Activated naive CD4-positive, alpha-beta T cell treated with anti-CD3 and anti-CD28 coated beads, Interleukin-2, amount 10 ng/mL, durations not matched to agents 7 days and 5 days (primary cell): ENCODE results near the gene NDST1.
"Not testable (repeated sequence)": the region's sequence is repeated elsewhere in the genome, so short reads cannot be mapped to it uniquely, and the experiment has no call there.

Experiments used
- CTCF ChIA-PET: fragments of 350-600 bp; sonication (Branson Sonifier 250); formaldehyde crosslinking; loops from one replicate; lab custom pipeline; 2021; ENCODE audit warnings: antibody characterized with exemption; lab: Charles Lee
- DNase-seq: peaks from one replicate; pipeline ENCODE4 v3.0.0-alpha.2; 2020
- H3K27ac Mint-ChIP-seq: one replicate; pipeline ENCODE4 v1.8.0; 2021; ENCODE audit warnings: mild to moderate bottlenecking, moderate library complexity, mixed read lengths
- H3K27me3 Mint-ChIP-seq: one replicate; pipeline ENCODE4 v1.8.0; 2021; ENCODE audit warnings: mild to moderate bottlenecking, mixed read lengths
- H3K36me3 Mint-ChIP-seq: one replicate; pipeline ENCODE4 v1.8.0; 2021; ENCODE audit warnings: mixed read lengths
- H3K4me1 Mint-ChIP-seq: one replicate; pipeline ENCODE4 v1.8.0; 2021; ENCODE audit warnings: mixed read lengths
- H3K4me3 Mint-ChIP-seq: one replicate; pipeline ENCODE4 v1.8.0; 2021; ENCODE audit warnings: mild to moderate bottlenecking, moderate library complexity, mixed read lengths
- H3K9me3 Mint-ChIP-seq: one replicate; pipeline ENCODE4 v1.8.0; 2021; ENCODE audit warnings: mixed read lengths

NDST1 gene

GRCh38 chr5:150508277-150508640 is 328 bp downstream of the NDST1 start:
- H3K4me1 Mint-ChIP-seq: no peaks in the 10 kb centered on the region
- CTCF ChIA-PET: no interaction called here
- no peak overlapping the region for H3K4me3 Mint-ChIP-seq
- no peaks in the 10 kb centered on the region for H3K36me3 Mint-ChIP-seq
- no peak overlapping the region for H3K27ac Mint-ChIP-seq
- H3K9me3 Mint-ChIP-seq: no peaks in the 10 kb centered on the region
- no peaks in the 10 kb centered on the region for H3K27me3 Mint-ChIP-seq
- DNase-seq: no peak

DNA sequence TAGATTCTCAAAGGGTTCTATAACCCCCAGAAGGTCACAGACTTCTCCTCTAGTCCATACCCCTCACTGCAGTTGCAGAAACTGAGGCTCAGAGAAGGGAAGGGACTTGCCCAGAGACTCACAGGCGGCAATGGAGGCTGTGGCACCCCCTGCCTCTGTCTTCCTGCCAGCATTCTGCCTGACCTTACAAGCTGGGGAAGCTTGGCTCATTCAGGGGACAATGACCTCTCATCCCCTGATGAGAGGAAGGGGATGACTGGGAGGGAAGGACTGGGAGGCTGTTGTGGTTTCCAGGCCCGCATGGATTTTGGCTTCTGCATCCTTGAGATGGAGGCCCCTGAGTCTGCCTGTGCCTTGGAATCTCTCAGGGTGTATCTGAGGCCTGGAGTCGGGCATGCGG is 897 bp downstream of the NDST1 start:
- Mint-ChIP-seq H3K4me3 (no peak overlapping the region), H3K4me1 (no peaks in the 10 kb centered on the region), H3K9me3 (no peaks in the 10 kb centered on the region), H3K36me3 (no peaks in the 10 kb centered on the region), H3K27me3 (no peaks in the 10 kb centered on the region), H3K27ac (no peak overlapping the region)
- CTCF ChIA-PET: no interaction called here
- DNase-seq: no peak

DNA sequence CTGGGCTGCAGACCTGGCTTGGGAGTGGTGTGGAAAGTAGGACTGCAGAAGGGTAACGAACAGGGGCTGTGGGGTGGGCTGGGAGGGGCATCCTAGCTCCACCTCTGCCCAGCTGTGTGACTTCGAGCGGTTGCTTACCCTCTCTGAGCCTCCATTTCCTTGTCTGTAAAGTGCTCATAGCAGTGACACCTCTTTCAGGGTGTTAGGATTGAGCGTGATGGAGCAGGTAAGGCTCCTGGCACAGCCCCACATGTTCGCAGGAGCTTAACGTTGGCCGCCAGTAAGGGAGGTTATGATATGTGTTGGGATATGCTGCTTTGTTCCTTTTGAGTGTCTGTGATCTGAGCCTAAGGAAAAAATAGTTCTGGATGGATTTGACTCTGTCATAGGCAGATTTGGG is 2.1 kb downstream of the NDST1 start:
- no peaks in the 10 kb centered on the region for H3K9me3 Mint-ChIP-seq
- no peaks in the 10 kb centered on the region for H3K36me3 Mint-ChIP-seq
- no peak for DNase-seq
- H3K27me3 Mint-ChIP-seq: no peaks in the 10 kb centered on the region
- no peak overlapping the region for H3K27ac Mint-ChIP-seq
- CTCF ChIA-PET: no interaction called here
- H3K4me3 Mint-ChIP-seq: no peak overlapping the region
- H3K4me1 Mint-ChIP-seq: no peaks in the 10 kb centered on the region

DNA sequence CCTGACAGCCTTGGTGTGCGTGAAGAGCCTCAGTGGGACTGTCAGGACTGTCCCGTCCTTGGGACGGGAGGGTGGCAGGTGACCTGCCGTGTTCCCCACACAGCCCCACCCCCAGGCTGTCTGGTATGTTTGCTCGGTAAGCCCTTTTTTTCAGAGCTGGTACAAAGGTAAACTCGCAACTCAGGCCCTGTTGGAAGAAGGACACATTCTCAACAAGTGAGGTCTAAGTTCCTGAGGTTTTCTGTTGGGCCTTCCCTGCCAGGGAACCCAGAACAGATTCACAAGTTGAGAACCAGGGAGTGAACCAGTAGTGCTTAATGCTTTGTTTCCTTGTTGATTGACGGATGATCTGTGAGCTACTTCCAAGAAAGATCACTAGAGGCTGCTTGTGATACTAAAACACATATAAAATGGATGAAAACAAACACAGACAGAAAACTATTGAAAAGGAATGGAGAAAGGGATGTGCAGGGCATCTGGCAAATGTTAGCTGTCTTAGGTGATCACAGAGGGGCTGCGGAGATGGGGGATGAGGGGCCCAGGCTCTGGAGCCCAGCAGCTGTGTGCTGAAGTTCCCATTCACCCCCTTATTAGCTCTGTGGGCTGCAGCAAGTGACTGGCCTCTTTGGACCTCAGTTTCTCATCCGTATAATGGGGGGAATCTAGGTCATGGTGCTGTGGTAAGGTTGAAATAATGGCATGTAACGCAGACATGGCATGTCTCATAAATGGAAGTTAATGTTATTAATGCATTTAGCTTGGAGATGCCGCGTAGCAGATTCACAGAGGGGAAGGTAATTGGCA is 2.7 kb downstream of the NDST1 start:
- H3K9me3 Mint-ChIP-seq: no peaks in the 10 kb centered on the region
- no peaks in the 10 kb centered on the region for H3K36me3 Mint-ChIP-seq
- H3K4me3 Mint-ChIP-seq: no peak overlapping the region
- no peaks in the 10 kb centered on the region for H3K4me1 Mint-ChIP-seq
- no peak overlapping the region for H3K27ac Mint-ChIP-seq
- DNase-seq: no peak
- no peaks in the 10 kb centered on the region for H3K27me3 Mint-ChIP-seq
- CTCF ChIA-PET: interaction anchor here (1.0 to 1.1 kb wide), 2 partner anchors 51 to 295 kb away, joined by 3 read pairs; no protein-coding TSS in a partner anchor

GRCh38 chr5:150511578-150512367 is 3.8 kb downstream of the NDST1 start:
- no peaks in the 10 kb centered on the region for H3K9me3 Mint-ChIP-seq
- CTCF ChIA-PET: interaction anchor here (1.0 to 1.1 kb wide), 2 partner anchors 53 to 296 kb away, joined by 3 read pairs; no protein-coding TSS in a partner anchor
- no peak for DNase-seq
- H3K36me3 Mint-ChIP-seq: no peaks in the 10 kb centered on the region
- no peaks in the 10 kb centered on the region for H3K4me1 Mint-ChIP-seq
- H3K27me3 Mint-ChIP-seq: no peaks in the 10 kb centered on the region
- no peak overlapping the region for H3K27ac Mint-ChIP-seq
- no peak overlapping the region for H3K4me3 Mint-ChIP-seq

GRCh38 chr5:150512368-150512747 is 4.4 kb downstream of the NDST1 start:
- no peak overlapping the region for H3K4me3 Mint-ChIP-seq
- H3K36me3 Mint-ChIP-seq: no peaks in the 10 kb centered on the region
- DNase-seq: no peak
- CTCF ChIA-PET: interaction anchor here (1.0 to 1.4 kb wide), 2 partner anchors 12 to 54 kb away, joined by 4 to 5 read pairs; no protein-coding TSS in a partner anchor
- H3K9me3 Mint-ChIP-seq: no peaks in the 10 kb centered on the region
- H3K27me3 Mint-ChIP-seq: no peaks in the 10 kb centered on the region
- no peak overlapping the region for H3K27ac Mint-ChIP-seq
- no peaks in the 10 kb centered on the region for H3K4me1 Mint-ChIP-seq

- no peak overlapping the region for H3K4me3 Mint-ChIP-seq
- no peaks in the 10 kb centered on the region for H3K36me3 Mint-ChIP-seq
- no peak overlapping the region for H3K27ac Mint-ChIP-seq
- DNase-seq: peak; percentile 24
- no peaks in the 10 kb centered on the region for H3K9me3 Mint-ChIP-seq
- no peaks in the 10 kb centered on the region for H3K4me1 Mint-ChIP-seq
- CTCF ChIA-PET: interaction anchor here (1.0 to 1.4 kb wide), 2 partner anchors 11 to 55 kb away, joined by 4 to 5 read pairs; no protein-coding TSS in a partner anchor
- no peaks in the 10 kb centered on the region for H3K27me3 Mint-ChIP-seq
These were observed 5.7 kb downstream of the NDST1 start for GRCh38 chr5:150513375-150514309.

GRCh38 chr5:150514708-150515211 is 6.8 kb downstream of the NDST1 start:
- no peak for DNase-seq
- H3K4me3 Mint-ChIP-seq: no peak overlapping the region
- H3K9me3 Mint-ChIP-seq: no peaks in the 10 kb centered on the region
- H3K27ac Mint-ChIP-seq: no peak overlapping the region
- no peaks in the 10 kb centered on the region for H3K36me3 Mint-ChIP-seq
- H3K27me3 Mint-ChIP-seq: no peaks in the 10 kb centered on the region
- H3K4me1 Mint-ChIP-seq: no peaks in the 10 kb centered on the region
- CTCF ChIA-PET: no interaction called here

DNA sequence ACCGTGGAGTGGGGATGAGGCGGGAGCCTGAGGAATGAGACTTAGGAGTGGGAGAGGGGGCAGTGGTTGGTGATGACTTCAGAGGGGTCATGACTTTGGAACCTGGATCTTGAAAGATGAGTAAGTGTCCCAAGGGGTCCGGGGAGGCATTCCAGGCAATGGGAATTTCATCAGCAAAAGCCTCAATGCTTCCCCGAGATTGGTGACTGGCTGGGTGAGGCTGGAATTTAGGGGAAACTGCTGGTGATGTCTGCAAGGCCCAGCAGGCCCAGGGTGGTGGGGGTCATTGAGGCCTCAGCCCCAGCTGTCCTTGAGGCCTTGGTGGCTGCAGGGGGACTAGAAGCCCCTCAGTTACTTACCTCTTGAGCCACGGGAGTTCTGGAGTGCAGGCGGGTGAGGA is 7.5 kb downstream of the NDST1 start:
- Mint-ChIP-seq H3K27me3 (no peaks in the 10 kb centered on the region), H3K9me3 (no peaks in the 10 kb centered on the region), H3K4me3 (no peak overlapping the region), H3K4me1 (no peaks in the 10 kb centered on the region), H3K36me3 (no peaks in the 10 kb centered on the region), H3K27ac (no peak overlapping the region)
- DNase-seq: no peak
- CTCF ChIA-PET: no interaction called here

GRCh38 chr5:150516011-150516410 is 8.1 kb downstream of the NDST1 start:
- CTCF ChIA-PET: interaction anchor here (0.9 to 1.0 kb wide), 3 partner anchors 29 to 66 kb away, joined by 3 to 4 read pairs (median 4); no protein-coding TSS in a partner anchor
- H3K4me1 Mint-ChIP-seq: no peaks in the 10 kb centered on the region
- no peak for DNase-seq
- H3K9me3 Mint-ChIP-seq: no peaks in the 10 kb centered on the region
- no peak overlapping the region for H3K27ac Mint-ChIP-seq
- no peak overlapping the region for H3K4me3 Mint-ChIP-seq
- H3K27me3 Mint-ChIP-seq: no peaks in the 10 kb centered on the region
- H3K36me3 Mint-ChIP-seq: no peaks in the 10 kb centered on the region

DNA sequence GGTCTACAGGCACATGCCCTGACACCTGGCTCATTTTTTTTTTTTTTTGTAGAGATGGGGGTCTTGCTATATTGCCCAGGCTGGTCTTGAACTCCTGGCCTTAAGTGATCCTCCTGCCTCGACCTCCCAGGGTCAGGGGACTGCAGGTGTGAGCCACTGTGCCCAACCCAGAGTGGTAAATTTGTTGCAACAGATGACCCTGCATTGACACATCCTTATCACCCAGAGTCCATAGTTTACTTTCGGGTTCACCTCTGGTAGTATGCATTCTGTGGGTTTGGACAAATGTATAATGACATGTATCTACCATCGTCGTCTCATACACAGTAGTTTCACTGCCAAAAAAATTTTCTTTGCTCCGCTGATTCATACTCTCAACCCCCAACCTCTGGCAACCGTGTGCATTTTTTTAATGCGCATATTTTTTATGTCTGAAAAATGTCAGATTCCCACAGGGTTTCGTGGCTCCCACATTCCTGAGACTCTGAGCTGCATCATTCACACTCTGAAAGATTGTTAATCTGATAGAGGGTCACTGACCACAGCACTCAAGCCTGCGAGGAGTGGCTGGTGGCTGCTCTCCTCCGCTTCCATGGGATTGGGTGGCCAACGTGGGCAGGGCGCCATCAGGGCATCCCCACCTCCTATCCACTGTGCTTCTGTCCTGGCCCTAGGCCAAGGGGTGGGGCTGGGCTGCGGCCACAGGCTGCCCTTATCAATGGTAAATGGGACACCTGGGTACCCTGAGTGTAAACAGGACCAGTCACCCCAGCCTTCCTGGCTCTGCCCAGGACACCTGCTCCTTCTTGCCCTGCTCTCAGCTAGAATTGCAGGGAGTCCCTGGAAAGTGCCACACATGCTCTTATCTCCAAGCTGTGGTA is 9.6 kb downstream of the NDST1 start:
- H3K4me1 Mint-ChIP-seq: no peaks in the 10 kb centered on the region
- H3K4me3 Mint-ChIP-seq: no peak overlapping the region
- DNase-seq: no peak
- no peak overlapping the region for H3K27ac Mint-ChIP-seq
- CTCF ChIA-PET: no interaction called here
- no peaks in the 10 kb centered on the region for H3K9me3 Mint-ChIP-seq
- H3K36me3 Mint-ChIP-seq: no peaks in the 10 kb centered on the region
- no peaks in the 10 kb centered on the region for H3K27me3 Mint-ChIP-seq

- not testable (repeated sequence) for H3K27ac Mint-ChIP-seq, H3K36me3 Mint-ChIP-seq, H3K9me3 Mint-ChIP-seq, H3K27me3 Mint-ChIP-seq, DNase-seq, H3K4me3 Mint-ChIP-seq, H3K4me1 Mint-ChIP-seq
- CTCF ChIA-PET: interaction anchor here (0.6 kb wide), 1 partner anchor 396 kb away, joined by 3 read pairs; no protein-coding TSS in a partner anchor
These were observed 11.0 kb downstream of the NDST1 start for GRCh38 chr5:150518712-150519559.
